A172 (cell line): ENCODE measurements around the gene NBEA. TPM values are rescaled to one million over a fixed set of nuclear protein-coding genes. Genes with fewer than 3 reads are reported as not detected.
A peak's percentile ranks its signal among the peaks of the same experiment; 100 is the strongest.

Experiments
- DNase-seq: peaks from one replicate; pipeline ENCODE4 v3.0.0-alpha.2; 2015; ENCODE audit warnings: low spot score
- total RNA-seq: library from RNA; depleted of rRNA; stranded (reverse); fragments of >200 nt; shearing (Covaris generic); gene quantifications from 2 replicates; pipeline ENCODE4 v1.2.3, GENCODE V29; 2014

Gene NBEA
- total RNA-seq, 1 experiment from 2014 or later: 2.5 TPM

GRCh38 chr13:35179494-35179893 is 237.4 kb downstream of the NBEA start:
- DNase-seq: peak; percentile 65

- DNase-seq: no peak
These were observed 238.0 kb downstream of the NBEA start for GRCh38 chr13:35179920-35180663.

GRCh38 chr13:35190241-35190640 is 248.2 kb downstream of the NBEA start:
- DNase-seq: no peak

- no peak for DNase-seq
These were observed 249.8 kb downstream of the NBEA start for GRCh38 chr13:35191883-35192282.

- no peak for DNase-seq
These were observed 256.6 kb downstream of the NBEA start for GRCh38 chr13:35198613-35199200.

- DNase-seq: no peak
These were observed 266.5 kb downstream of the NBEA start for GRCh38 chr13:35208587-35208986.

- DNase-seq: no peak
These were observed 268.2 kb downstream of the NBEA start for GRCh38 chr13:35210261-35210660.

GRCh38 chr13:35211949-35212348 is 269.9 kb downstream of the NBEA start:
- DNase-seq: no peak

- DNase-seq: no peak
These were observed 271.8 kb downstream of the NBEA start for GRCh38 chr13:35213911-35214310.

- no peak for DNase-seq
These were observed 274.1 kb downstream of the NBEA start for GRCh38 chr13:35216131-35216530.

GRCh38 chr13:35219021-35219420 is 277.0 kb downstream of the NBEA start:
- DNase-seq: no peak

GRCh38 chr13:35225159-35225558 is 283.1 kb downstream of the NBEA start:
- DNase-seq: no peak

- DNase-seq: no peak
These were observed 283.5 kb downstream of the NBEA start for GRCh38 chr13:35225582-35225981.

- no peak for DNase-seq
These were observed 286.5 kb downstream of the NBEA start for GRCh38 chr13:35228536-35228935.

GRCh38 chr13:35231426-35231825 is 289.4 kb downstream of the NBEA start:
- no peak for DNase-seq

- no peak for DNase-seq
These were observed 296.2 kb downstream of the NBEA start for GRCh38 chr13:35238274-35238673.

- DNase-seq: no peak
These were observed 310.6 kb downstream of the NBEA start for GRCh38 chr13:35252536-35253205.

GRCh38 chr13:35255241-35255640 is 313.2 kb downstream of the NBEA start:
- DNase-seq: no peak

- no peak for DNase-seq
These were observed 314.5 kb downstream of the NBEA start for GRCh38 chr13:35256459-35257148.

GRCh38 chr13:35260316-35260715 is 318.2 kb downstream of the NBEA start:
- DNase-seq: no peak

- DNase-seq: no peak
These were observed 324.3 kb downstream of the NBEA start for GRCh38 chr13:35266412-35266811.

GRCh38 chr13:35278917-35279316 is 336.8 kb downstream of the NBEA start:
- DNase-seq: no peak
